Prostate gland (tissue), 2 donors: ENCODE data around the gene TMPRSS12. TPM values are rescaled to one million over a fixed set of nuclear protein-coding genes. Genes with fewer than 3 reads are reported as not detected.
"Not testable (repeated sequence)": the region's sequence is repeated elsewhere in the genome, so short reads cannot be mapped to it uniquely, and the experiment has no call there.

Experiments used
- DNase-seq: peaks from one replicate; pipeline ENCODE4 v3.0.0-alpha.2; 2019; ENCODE audit warnings: low spot score
- H3K27ac ChIP-seq, 2 donors: fragments of 200-600 bp; sonication (generic); 2 replicates each; pipeline ENCODE4 v1.5.1; 2017 to 2019
- H3K27me3 ChIP-seq: fragments of 200-600 bp; sonication (generic); replicated peaks from 2 replicates; pipeline ENCODE4 v1.5.1; 2019; ENCODE audit not compliant: insufficient read depth
- H3K36me3 ChIP-seq, 2 donors: fragments of 200-600 bp; sonication (generic); 1 replicate in 1 of 2; 2 replicates in 1 of 2; pipeline versions ENCODE4 v1.5.1 to v1.8.1; 2017 to 2019
- H3K4me1 ChIP-seq: fragments of 200-600 bp; sonication (generic); replicated peaks from 2 replicates; pipeline ENCODE4 v1.5.1; 2019
- H3K4me3 ChIP-seq, 2 donors: fragments of 200-600 bp; sonication (generic); 2 replicates each; pipeline ENCODE4 v1.5.1; 2017 to 2019
- H3K9me3 ChIP-seq: fragments of 200-600 bp; sonication (generic); 2 replicates; pipeline ENCODE4 v1.5.1; 2017
- POLR2A ChIP-seq: fragments of 450-650 bp; IDR thresholded peaks from one replicate; pipeline ENCODE4 v1.6.1; 2016; ENCODE audit warnings: antibody characterized with exemption, mild to moderate bottlenecking
- POLR2AphosphoS5 ChIP-seq: sonication (generic); formaldehyde crosslinking; IDR thresholded peaks from one replicate; pipeline ENCODE4 v1.6.1; 2017; ENCODE audit warnings: antibody characterized with exemption
- WGBS: methylation state at CpG from one replicate; pipeline ENCODE4 v1.1.5; 2018; 5-methylcytosine and 5-hydroxymethylcytosine counted together
- intact Hi-C: fragments of 100-400 bp; cut with DNase I; formaldehyde crosslinking; loops from one replicate; pipeline ENCODE4 v1.14.2; 2022
- total RNA-seq, 2 donors: library from RNA; depleted of rRNA; stranded (reverse); fragments of >200 nt; gene quantifications; one replicate each; pipeline ENCODE4 v1.1.0, GENCODE V29; 2016
- TF ChIP-seq, protein P1 (sequence below), 4 experiments: fragments of 200-600 bp in 2 of 4; fragments of 450-650 bp in 2 of 4; sonication (generic) in 2 of 4; IDR thresholded peaks; 1 replicate in 3 of 4; 2 replicates in 1 of 4; pipeline ENCODE4 v1.5.1; 2016 to 2019; ENCODE audit warnings: antibody characterized with exemption in 4 of 4, mild to moderate bottlenecking in 2 of 4, moderate library complexity in 2 of 4

Gene TMPRSS12
- total RNA-seq, 2 donors from 2014 or later, result 0.68 to 1.2 TPM

DNA sequence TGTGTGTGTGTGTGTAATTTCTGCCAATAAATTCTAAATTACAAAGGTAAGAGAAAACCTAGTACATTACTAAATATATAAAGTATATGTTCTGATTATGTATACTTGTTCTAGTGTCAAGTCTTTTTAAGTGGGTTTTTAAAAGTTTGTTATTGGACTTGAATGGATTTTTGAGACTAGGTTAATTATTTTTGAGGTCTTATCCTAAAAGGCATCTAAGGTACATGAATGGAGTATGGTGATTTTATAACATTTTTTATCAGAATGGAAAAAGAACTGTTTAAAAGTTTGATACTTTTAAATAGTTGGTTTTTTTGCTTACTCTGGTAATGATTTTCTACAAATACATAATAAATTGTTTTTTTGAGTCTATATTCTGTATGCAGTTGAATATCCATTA is 22.5 kb upstream of the TMPRSS12 start:
- Histone ChIP-seq H3K27ac (no peak overlapping the region), H3K36me3 (peaks cover 0 to 9% of the 10 kb centered on the region in 2 donors), H3K4me3 (no peak overlapping the region), H3K4me1 (no peaks in the 10 kb centered on the region), H3K9me3 (no peaks in the 10 kb centered on the region), H3K27me3 (no peaks in the 10 kb centered on the region)
- DNase-seq, result no peak
- intact Hi-C loops, result loop anchor here (10.0 kb wide), 3 partner anchors 105 to 525 kb away; partner anchors contain the start of genes CELA1 and DAZAP2
- no peak for TF ChIP-seq POLR2A
- no peak for TF ChIP-seq POLR2AphosphoS5

DNA sequence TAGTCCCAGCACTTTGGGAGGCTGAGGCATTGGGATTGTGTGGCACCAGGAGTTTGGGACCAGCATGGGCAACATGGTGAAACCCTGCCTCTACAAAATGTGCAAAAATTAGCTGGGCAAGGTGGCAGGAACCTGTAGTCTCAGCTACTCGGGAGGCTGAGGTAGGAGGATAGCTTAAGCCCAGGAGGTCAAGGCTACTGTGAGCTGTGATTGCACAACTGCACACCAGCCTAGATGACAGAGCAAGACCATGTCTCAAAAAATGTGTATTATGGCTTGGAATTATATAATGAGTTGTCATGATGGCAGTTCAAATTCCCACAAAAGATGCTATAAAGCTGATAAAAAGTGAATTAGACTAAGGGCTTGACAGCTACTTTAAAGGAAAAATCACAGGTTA is 20.6 kb upstream of the TMPRSS12 start:
- 96% methylated on average over 1 of the region's 1 CpG for WGBS
- H3K36me3 ChIP-seq, result no peaks in the 10 kb centered on the region
- TF ChIP-seq POLR2AphosphoS5 (no peak), POLR2A (no peak)
- TF ChIP-seq, protein P1, sequence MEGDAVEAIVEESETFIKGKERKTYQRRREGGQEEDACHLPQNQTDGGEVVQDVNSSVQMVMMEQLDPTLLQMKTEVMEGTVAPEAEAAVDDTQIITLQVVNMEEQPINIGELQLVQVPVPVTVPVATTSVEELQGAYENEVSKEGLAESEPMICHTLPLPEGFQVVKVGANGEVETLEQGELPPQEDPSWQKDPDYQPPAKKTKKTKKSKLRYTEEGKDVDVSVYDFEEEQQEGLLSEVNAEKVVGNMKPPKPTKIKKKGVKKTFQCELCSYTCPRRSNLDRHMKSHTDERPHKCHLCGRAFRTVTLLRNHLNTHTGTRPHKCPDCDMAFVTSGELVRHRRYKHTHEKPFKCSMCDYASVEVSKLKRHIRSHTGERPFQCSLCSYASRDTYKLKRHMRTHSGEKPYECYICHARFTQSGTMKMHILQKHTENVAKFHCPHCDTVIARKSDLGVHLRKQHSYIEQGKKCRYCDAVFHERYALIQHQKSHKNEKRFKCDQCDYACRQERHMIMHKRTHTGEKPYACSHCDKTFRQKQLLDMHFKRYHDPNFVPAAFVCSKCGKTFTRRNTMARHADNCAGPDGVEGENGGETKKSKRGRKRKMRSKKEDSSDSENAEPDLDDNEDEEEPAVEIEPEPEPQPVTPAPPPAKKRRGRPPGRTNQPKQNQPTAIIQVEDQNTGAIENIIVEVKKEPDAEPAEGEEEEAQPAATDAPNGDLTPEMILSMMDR (IDR thresholded peaks at IDR 0.05), result no peak
- DNase-seq, result no peak
- H3K4me1 ChIP-seq, result no peaks in the 10 kb centered on the region
- H3K9me3 ChIP-seq, result no peaks in the 10 kb centered on the region
- H3K4me3 ChIP-seq, result no peak overlapping the region
- H3K27me3 ChIP-seq, result no peaks in the 10 kb centered on the region
- intact Hi-C loops, result loop anchor here (10.0 kb wide), 3 partner anchors 103 to 523 kb away; partner anchors contain the start of genes CELA1 and DAZAP2
- no peak overlapping the region for H3K27ac ChIP-seq

DNA sequence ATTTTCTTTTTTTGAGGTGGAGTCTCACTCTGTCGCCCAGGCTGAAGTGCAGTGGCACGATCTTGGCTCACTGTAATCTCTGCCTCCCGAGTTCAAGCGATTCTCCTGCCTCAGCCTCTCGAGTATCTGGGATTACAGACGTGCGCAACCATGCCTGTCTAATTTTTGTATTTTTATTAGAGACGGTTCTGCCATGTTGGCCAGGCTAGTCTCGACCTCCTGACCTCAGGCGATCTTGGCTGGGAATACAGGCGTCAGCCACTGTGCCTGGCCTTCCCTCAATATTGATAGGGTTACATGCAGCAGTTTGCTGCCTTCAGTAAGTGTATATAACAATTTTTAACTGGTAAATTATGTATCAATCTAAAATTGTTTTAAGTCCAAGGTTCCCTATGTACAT is 19.0 kb upstream of the TMPRSS12 start:
- not testable (repeated sequence) for H3K9me3 ChIP-seq, H3K27me3 ChIP-seq, H3K4me1 ChIP-seq, H3K36me3 ChIP-seq, H3K27ac ChIP-seq, DNase-seq, H3K4me3 ChIP-seq
- intact Hi-C loops, result loop anchor here (2.0 to 10.0 kb wide), 4 partner anchors 101 to 521 kb away; partner anchors contain the start of genes CELA1, CSRNP2 and DAZAP2
- WGBS, result 85% methylated on average over 11 of the region's 11 CpGs

DNA sequence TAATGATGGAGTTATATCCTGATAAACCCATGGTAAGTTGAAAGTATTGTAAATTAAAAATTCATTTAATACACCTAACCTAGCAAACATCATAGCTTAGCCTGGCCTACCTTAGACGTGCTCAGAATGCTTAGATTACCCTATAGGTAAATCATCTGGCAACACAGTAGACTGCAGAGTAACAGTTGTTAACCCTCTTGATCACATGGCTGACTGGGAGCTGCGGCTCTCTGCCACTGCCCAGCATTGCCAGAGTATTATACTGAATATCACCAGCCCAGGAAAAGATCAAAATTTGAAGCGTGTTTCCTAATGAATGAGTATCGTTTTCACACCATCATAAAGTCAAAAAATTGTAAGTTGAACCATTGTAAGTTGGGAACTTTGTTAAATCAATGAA is 17.8 kb upstream of the TMPRSS12 start:
- Histone ChIP-seq H3K4me1 (no peaks in the 10 kb centered on the region), H3K27ac (no peak overlapping the region), H3K4me3 (no peak overlapping the region), H3K9me3 (no peaks in the 10 kb centered on the region), H3K27me3 (no peaks in the 10 kb centered on the region), H3K36me3 (no peaks in the 10 kb centered on the region)
- no peak for TF ChIP-seq POLR2A
- TF ChIP-seq, protein P1 (IDR thresholded peaks at IDR 0.05), result no peak
- no peak for TF ChIP-seq POLR2AphosphoS5
- WGBS, result 43% methylated on average over 4 of the region's 4 CpGs
- DNase-seq, result no peak
- intact Hi-C loops, result loop anchor here (2.0 to 10.0 kb wide), 4 partner anchors 100 to 520 kb away; partner anchors contain the start of genes CELA1, CSRNP2 and DAZAP2

DNA sequence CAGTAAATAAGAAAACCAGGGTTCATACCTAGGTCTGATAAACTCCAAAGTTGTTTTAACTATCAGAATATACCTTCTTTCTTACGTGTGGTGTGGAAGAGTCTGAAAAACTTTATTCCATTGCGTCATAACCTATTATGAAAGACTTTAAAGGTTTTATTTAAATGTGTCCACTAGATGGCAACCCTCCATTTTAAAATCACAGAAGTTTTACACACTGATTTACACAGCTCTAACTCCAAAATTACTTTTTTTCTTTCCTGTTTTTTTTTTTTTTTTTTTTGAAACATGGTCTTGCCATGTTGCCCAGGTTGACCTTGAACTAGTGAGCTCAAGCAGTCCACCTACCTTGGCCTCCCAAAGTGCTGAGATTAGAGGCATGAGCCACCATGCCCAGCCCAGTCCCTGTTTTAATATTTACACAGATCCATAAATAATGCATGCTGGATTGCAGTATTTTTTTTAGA is 17.3 kb upstream of the TMPRSS12 start:
- TF ChIP-seq POLR2A (no peak), POLR2AphosphoS5 (peak; percentile 19)
- TF ChIP-seq, protein P1 (IDR thresholded peaks at IDR 0.05), result peak in 3 of 4 experiments; percentile 56 to 80 (median 72)
- H3K4me1 ChIP-seq, result no peaks in the 10 kb centered on the region
- 5% methylated on average over 2 of the region's 2 CpGs for WGBS
- H3K9me3 ChIP-seq, result no peaks in the 10 kb centered on the region
- H3K36me3 ChIP-seq, result no peaks in the 10 kb centered on the region
- H3K4me3 ChIP-seq, result no peak overlapping the region
- no peak overlapping the region for H3K27ac ChIP-seq
- no peaks in the 10 kb centered on the region for H3K27me3 ChIP-seq
- intact Hi-C loops, result loop anchor here (2.0 to 10.0 kb wide), 4 partner anchors 99 to 519 kb away; partner anchors contain the start of genes CELA1, CSRNP2 and DAZAP2
- peak; percentile 4 for DNase-seq

DNA sequence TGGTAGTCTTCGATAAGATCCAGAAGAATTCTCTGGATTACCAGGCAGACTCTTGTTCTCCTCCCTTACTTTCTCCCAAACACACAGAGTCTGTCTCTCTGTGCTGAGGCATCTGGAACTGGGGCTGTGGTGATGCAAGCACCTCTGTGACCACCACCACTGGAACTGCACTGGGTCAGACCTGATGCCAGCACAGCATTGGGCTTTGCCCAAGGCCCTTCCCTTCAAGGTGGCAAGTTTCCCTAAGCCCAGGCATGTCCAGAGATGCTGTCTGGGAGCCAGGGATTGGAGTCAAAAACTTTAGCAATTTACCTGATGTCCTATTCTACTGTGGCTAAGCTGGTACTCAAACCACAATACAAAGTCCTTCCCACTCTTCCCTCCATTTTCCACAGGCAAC is 14.6 kb upstream of the TMPRSS12 start:
- Histone ChIP-seq H3K4me1 (no peaks in the 10 kb centered on the region), H3K36me3 (no peaks in the 10 kb centered on the region), H3K9me3 (no peaks in the 10 kb centered on the region), H3K4me3 (no peak overlapping the region), H3K27me3 (no peaks in the 10 kb centered on the region), H3K27ac (no peak overlapping the region)
- WGBS, result 85% methylated on average over 1 of the region's 1 CpG
- DNase-seq, result peak; percentile 41
- no peak for TF ChIP-seq POLR2A
- peak; percentile 4 for TF ChIP-seq POLR2AphosphoS5
- intact Hi-C loops, result loop anchor here (10.0 kb wide), 3 partner anchors 97 to 517 kb away; partner anchors contain the start of genes CELA1 and DAZAP2
